ENCODE data around the gene TMBIM1. TPM values are rescaled to one million over a fixed set of nuclear protein-coding genes. Genes with fewer than 3 reads are reported as not detected.

TMBIM1 gene
- polyA plus RNA-seq, 1 of the 3 experiments (the other 2 are of a cell fraction) = 7.8 TPM

DNA sequence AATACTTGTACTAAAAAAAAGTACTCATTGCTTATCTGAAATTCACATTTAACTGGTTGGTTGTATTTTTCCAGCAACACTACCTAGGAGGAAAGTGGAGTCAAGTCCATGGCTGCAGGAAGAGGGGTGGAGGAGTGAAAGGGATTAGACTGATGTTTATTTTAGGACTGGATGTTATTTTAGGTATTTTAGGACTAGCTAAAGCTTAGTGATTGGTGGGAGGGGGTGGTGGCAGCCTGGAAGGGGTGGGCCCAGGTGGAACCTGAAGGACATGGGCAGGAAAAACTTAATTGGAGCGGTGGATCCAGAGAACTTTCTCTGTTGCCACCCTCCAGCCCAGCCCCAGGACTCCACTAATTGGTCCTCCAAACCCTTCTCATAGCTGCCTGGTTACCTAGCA lies 3.9 kb upstream of the TMBIM1 start:
- no peaks in the 10 kb centered on the region for H3K9me2 ChIP-seq
- no peak overlapping the region for H3K4me2 ChIP-seq
- peaks cover 0 to 5% of the 10 kb centered on the region in 2 experiments; a peak in 1 of 4 replicates for H3K4me1 ChIP-seq (ENCODE audit: control insufficient read depth in 1 of 2, insufficient read depth in 2 of 2, low read depth in 1 of 2, low read length in 1 of 2)
- H3K36me3 ChIP-seq (replicated peaks in 1 of 2; ENCODE audit: control insufficient read depth in 1 of 2, insufficient read depth in 2 of 2, low read length in 1 of 2) = no peaks in the 10 kb centered on the region
- no peak overlapping the region for H3K27ac ChIP-seq (ENCODE audit: low read depth in 2 of 2, low read length in 1 of 2)
- ChIA-PET CTCF (interaction anchor here (0.8 to 2.7 kb wide), 7 partner anchors 11 to 98 kb away, joined by 3 to 13 read pairs (median 5); partner anchors contain the start of gene CATIP), POLR2A (interaction anchor here (0.7 kb wide), 1 partner anchor 71 kb away, joined by 3 read pairs; no protein-coding TSS in a partner anchor)
- no peak overlapping the region for H3K9ac ChIP-seq
- no peaks in the 10 kb centered on the region for H3K79me2 ChIP-seq (ENCODE audit: insufficient read depth)
- no peak overlapping the region for H3K4me3 ChIP-seq (ENCODE audit: low read depth in 2 of 2, low read length in 1 of 2)
- no peak overlapping the region for H2AFZ ChIP-seq (ENCODE audit: low read depth)
- no peak for DNase-seq
- 100% methylated on average over 1 of the region's 1 CpG for WGBS (ENCODE audit: low lambda C conversion rate)
- no peaks in the 10 kb centered on the region for H4K20me1 ChIP-seq (ENCODE audit: insufficient read depth)
- H3K9me3 ChIP-seq = no peaks in the 10 kb centered on the region
- TF ChIP-seq GABPA (IDR thresholded peaks at IDR 0.05; ENCODE audit: low read depth) (no peak), RFX5 (IDR thresholded peaks at IDR 0.05; ENCODE audit: low read length) (no peak), FOXM1 (IDR thresholded peaks at IDR 0.05; ENCODE audit: low read depth) (no peak), MXI1 (IDR thresholded peaks at IDR 0.05; ENCODE audit: low read depth, low read length) (no peak), CHD2 (IDR thresholded peaks at IDR 0.05; ENCODE audit: low read length, partially characterized antibody) (no peak), SIN3A (IDR thresholded peaks at IDR 0.05; ENCODE audit: borderline replicate concordance, low read depth, low read length) (no peak), POLR2AphosphoS5 (IDR thresholded peaks at IDR 0.05; ENCODE audit: low read depth, low read length) (no peak), NRF1 (IDR thresholded peaks at IDR 0.05; ENCODE audit: low read depth, low read length) (no peak), TEAD4 (IDR thresholded peaks at IDR 0.05; ENCODE audit: borderline replicate concordance, insufficient read depth) (no peak), JUND (IDR thresholded peaks at IDR 0.05) (no peak), TCF12 (IDR thresholded peaks at IDR 0.05) (no peak), RCOR1 (IDR thresholded peaks at IDR 0.05; ENCODE audit: low read length) (no peak), RAD21 (IDR thresholded peaks at IDR 0.05; ENCODE audit: low read length) (no peak), ELF1 (IDR thresholded peaks at IDR 0.05) (no peak)
- TF ChIP-seq, protein P1, sequence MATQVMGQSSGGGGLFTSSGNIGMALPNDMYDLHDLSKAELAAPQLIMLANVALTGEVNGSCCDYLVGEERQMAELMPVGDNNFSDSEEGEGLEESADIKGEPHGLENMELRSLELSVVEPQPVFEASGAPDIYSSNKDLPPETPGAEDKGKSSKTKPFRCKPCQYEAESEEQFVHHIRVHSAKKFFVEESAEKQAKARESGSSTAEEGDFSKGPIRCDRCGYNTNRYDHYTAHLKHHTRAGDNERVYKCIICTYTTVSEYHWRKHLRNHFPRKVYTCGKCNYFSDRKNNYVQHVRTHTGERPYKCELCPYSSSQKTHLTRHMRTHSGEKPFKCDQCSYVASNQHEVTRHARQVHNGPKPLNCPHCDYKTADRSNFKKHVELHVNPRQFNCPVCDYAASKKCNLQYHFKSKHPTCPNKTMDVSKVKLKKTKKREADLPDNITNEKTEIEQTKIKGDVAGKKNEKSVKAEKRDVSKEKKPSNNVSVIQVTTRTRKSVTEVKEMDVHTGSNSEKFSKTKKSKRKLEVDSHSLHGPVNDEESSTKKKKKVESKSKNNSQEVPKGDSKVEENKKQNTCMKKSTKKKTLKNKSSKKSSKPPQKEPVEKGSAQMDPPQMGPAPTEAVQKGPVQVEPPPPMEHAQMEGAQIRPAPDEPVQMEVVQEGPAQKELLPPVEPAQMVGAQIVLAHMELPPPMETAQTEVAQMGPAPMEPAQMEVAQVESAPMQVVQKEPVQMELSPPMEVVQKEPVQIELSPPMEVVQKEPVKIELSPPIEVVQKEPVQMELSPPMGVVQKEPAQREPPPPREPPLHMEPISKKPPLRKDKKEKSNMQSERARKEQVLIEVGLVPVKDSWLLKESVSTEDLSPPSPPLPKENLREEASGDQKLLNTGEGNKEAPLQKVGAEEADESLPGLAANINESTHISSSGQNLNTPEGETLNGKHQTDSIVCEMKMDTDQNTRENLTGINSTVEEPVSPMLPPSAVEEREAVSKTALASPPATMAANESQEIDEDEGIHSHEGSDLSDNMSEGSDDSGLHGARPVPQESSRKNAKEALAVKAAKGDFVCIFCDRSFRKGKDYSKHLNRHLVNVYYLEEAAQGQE (IDR thresholded peaks at IDR 0.05; ENCODE audit: low read depth, low read length) = no peak
- TF ChIP-seq, protein P2, sequence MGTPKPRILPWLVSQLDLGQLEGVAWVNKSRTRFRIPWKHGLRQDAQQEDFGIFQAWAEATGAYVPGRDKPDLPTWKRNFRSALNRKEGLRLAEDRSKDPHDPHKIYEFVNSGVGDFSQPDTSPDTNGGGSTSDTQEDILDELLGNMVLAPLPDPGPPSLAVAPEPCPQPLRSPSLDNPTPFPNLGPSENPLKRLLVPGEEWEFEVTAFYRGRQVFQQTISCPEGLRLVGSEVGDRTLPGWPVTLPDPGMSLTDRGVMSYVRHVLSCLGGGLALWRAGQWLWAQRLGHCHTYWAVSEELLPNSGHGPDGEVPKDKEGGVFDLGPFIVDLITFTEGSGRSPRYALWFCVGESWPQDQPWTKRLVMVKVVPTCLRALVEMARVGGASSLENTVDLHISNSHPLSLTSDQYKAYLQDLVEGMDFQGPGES (IDR thresholded peaks at IDR 0.05; ENCODE audit: low read depth, low read length) = no peak
- TF ChIP-seq, protein P3, sequence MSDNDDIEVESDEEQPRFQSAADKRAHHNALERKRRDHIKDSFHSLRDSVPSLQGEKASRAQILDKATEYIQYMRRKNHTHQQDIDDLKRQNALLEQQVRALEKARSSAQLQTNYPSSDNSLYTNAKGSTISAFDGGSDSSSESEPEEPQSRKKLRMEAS (IDR thresholded peaks at IDR 0.05; ENCODE audit: low read depth) = no peak
- TF ChIP-seq, protein P4, sequence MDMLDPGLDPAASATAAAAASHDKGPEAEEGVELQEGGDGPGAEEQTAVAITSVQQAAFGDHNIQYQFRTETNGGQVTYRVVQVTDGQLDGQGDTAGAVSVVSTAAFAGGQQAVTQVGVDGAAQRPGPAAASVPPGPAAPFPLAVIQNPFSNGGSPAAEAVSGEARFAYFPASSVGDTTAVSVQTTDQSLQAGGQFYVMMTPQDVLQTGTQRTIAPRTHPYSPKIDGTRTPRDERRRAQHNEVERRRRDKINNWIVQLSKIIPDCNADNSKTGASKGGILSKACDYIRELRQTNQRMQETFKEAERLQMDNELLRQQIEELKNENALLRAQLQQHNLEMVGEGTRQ (IDR thresholded peaks at IDR 0.05; ENCODE audit: borderline replicate concordance, low read depth, low read length) = no peak
- TF ChIP-seq, protein P5, sequence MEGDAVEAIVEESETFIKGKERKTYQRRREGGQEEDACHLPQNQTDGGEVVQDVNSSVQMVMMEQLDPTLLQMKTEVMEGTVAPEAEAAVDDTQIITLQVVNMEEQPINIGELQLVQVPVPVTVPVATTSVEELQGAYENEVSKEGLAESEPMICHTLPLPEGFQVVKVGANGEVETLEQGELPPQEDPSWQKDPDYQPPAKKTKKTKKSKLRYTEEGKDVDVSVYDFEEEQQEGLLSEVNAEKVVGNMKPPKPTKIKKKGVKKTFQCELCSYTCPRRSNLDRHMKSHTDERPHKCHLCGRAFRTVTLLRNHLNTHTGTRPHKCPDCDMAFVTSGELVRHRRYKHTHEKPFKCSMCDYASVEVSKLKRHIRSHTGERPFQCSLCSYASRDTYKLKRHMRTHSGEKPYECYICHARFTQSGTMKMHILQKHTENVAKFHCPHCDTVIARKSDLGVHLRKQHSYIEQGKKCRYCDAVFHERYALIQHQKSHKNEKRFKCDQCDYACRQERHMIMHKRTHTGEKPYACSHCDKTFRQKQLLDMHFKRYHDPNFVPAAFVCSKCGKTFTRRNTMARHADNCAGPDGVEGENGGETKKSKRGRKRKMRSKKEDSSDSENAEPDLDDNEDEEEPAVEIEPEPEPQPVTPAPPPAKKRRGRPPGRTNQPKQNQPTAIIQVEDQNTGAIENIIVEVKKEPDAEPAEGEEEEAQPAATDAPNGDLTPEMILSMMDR (IDR thresholded peaks at IDR 0.05) = no peak
- no peaks in the 10 kb centered on the region for H3K27me3 ChIP-seq (ENCODE audit: insufficient read depth)
- peaks cover 4% of the 10 kb centered on the region for H3F3A ChIP-seq (replicated peaks; ENCODE audit: insufficient read depth)
